ENCODE measurements around the gene PDE4B. TPM values are rescaled to one million over a fixed set of nuclear protein-coding genes. Genes with fewer than 3 reads are reported as not detected.

PDE4B gene
- total and polyA plus RNA-seq, 9 of the 15 experiments (the other 6 are each of a cell fraction or from before 2014, with no cell fraction given), result 0.09 TPM; not detected in 8

DNA sequence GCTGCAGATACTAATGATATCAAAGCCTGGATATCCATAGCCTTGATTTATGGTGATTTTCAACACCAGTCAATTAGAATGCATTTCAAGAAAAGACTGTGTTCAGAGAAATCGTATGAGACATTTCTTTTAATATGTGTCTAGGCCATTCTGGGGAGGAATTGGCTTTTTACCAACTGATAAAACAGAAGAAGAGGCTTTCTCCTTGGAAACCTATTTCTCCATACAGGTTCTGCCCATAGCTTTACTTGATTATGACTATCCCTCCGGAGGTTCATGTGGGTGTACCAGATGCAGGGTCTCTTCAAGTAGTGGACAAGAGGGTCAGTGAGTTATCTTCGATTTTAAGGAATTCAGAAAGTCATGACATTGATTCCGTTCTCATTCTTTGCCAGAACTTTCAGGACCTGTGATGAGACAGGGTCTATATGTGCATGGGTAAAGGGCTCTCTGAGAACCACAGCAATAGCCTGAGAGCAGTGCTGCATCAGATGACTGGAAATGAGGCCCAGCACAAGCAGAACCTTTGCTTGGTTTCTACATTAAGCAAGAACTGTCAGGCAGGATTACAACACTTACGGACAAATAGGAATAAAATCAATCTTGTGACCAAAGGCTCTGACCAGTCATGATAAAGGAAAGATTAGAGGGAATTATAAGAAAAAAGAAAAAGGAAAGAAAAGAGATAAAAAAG, 477.6 kb downstream of the PDE4B start:
- DNase-seq (ENCODE audit: extremely low read depth in 1 of 4, low spot score in 3 of 4) (no peak), ATAC-seq (no peak), FAIRE-seq (no peak)
- in situ Hi-C loops (cut with MboI) (no loop called here), intact Hi-C loops (cut with micrococcal nuclease) (no loop called here)
- BruUV-seq (replicated peaks), result no TSS peak
- H3K4me2 ChIP-seq (ENCODE audit: insufficient read depth, low read length), result no peak overlapping the region
- H3K9me1 ChIP-seq (ENCODE audit: control insufficient read depth, insufficient read depth, low read length), result no peaks in the 10 kb centered on the region
- no peak overlapping the region for H3K9ac ChIP-seq (ENCODE audit: insufficient read depth in 1 of 2, low read depth in 2 of 2, low read length in 2 of 2)
- H3K4me1 ChIP-seq (replicated peaks in 1 of 2; ENCODE audit: control insufficient read depth in 2 of 2, insufficient read depth in 2 of 2, low read length in 2 of 2), result no peaks in the 10 kb centered on the region
- ChIA-PET CTCF (ENCODE audit: low intra/inter-chr PET ratio) (no interaction called here), POLR2A (no interaction called here)
- TF ChIP-seq CBX8 (IDR thresholded peaks at IDR 0.05; ENCODE audit: borderline replicate concordance, extremely low read depth, low read depth, low read length, poor library complexity, severe bottlenecking) (no peak), ZNF12 (CRISPR knock-in tag; IDR thresholded peaks at IDR 0.05) (no peak), ZC3H8 (IDR thresholded peaks at IDR 0.05) (no peak), ATF1 (CRISPR knock-in tag; IDR thresholded peaks at IDR 0.05) (no peak), ATF1 (tag; IDR thresholded peaks at IDR 0.05) (no peak)
- TF ChIP-seq, protein P1, sequence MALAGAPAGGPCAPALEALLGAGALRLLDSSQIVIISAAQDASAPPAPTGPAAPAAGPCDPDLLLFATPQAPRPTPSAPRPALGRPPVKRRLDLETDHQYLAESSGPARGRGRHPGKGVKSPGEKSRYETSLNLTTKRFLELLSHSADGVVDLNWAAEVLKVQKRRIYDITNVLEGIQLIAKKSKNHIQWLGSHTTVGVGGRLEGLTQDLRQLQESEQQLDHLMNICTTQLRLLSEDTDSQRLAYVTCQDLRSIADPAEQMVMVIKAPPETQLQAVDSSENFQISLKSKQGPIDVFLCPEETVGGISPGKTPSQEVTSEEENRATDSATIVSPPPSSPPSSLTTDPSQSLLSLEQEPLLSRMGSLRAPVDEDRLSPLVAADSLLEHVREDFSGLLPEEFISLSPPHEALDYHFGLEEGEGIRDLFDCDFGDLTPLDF (CRISPR knock-in tag; IDR thresholded peaks at IDR 0.05), result no peak
- WGBS (ENCODE audit: insufficient coverage, low coverage, missing lambda C conversion rate), result 0% methylated on average over 5 of the region's 5 CpGs
- H3K36me3 ChIP-seq (ENCODE audit: control insufficient read depth, insufficient read depth, low read length), result no peaks in the 10 kb centered on the region
- H3K79me2 ChIP-seq (ENCODE audit: control insufficient read depth, insufficient read depth, low read length), result no peaks in the 10 kb centered on the region
- H3K27ac ChIP-seq (ENCODE audit: extremely low read depth, low read depth, low read length), result no peak overlapping the region
- H3K9me3 ChIP-seq (replicated peaks; ENCODE audit: control insufficient read depth, insufficient read depth, low read depth, low read length), result no peaks in the 10 kb centered on the region
- H3K27me3 ChIP-seq (ENCODE audit: control insufficient read depth in 2 of 2, insufficient read depth in 2 of 2, low read length in 2 of 2), result no peaks in the 10 kb centered on the region
- H4K20me1 ChIP-seq (replicated peaks; ENCODE audit: control insufficient read depth, insufficient read depth, low read length), result no peaks in the 10 kb centered on the region
- no peak overlapping the region for H2AFZ ChIP-seq (ENCODE audit: low read depth, low read length)
- H3K4me3 ChIP-seq, result no peak overlapping the region
